Calu3 (cell line): ENCODE results near the gene PDE6A. TPM values are rescaled to one million over a fixed set of nuclear protein-coding genes. Genes with fewer than 3 reads are reported as not detected.
"Not testable (repeated sequence)": the region's sequence is repeated elsewhere in the genome, so short reads cannot be mapped to it uniquely, and the experiment has no call there.

Experiments used
- BruUV-seq: library from RNA; stranded (reverse); fragments of 400-500 nt; replicated peaks from 2 replicates; lab custom pipeline; 2021; lab: Mats Ljungman, UMichigan
- CTCF ChIA-PET: fragments of 300-600 bp; sonication (Branson Sonifier 250); formaldehyde crosslinking; loops from one replicate; lab custom pipeline; 2022; ENCODE audit warnings: antibody characterized with exemption; lab: Charles Lee
- DNase-seq: peaks from one replicate; pipeline ENCODE4 v3.0.0; 2022
- H3K27ac Mint-ChIP-seq: one replicate; pipeline ENCODE4 v1.8.0; 2022; ENCODE audit warnings: mixed read lengths; ENCODE audit not compliant: unreplicated experiment
- H3K27me3 Mint-ChIP-seq: one replicate; pipeline ENCODE4 v1.8.0; 2022; ENCODE audit warnings: mixed read lengths; ENCODE audit not compliant: unreplicated experiment
- H3K36me3 Mint-ChIP-seq: one replicate; pipeline ENCODE4 v1.8.0; 2022; ENCODE audit warnings: mild to moderate bottlenecking, moderate library complexity, mixed read lengths; ENCODE audit not compliant: insufficient read depth, unreplicated experiment
- H3K4me1 Mint-ChIP-seq: one replicate; pipeline ENCODE4 v1.8.0; 2022; ENCODE audit warnings: mild to moderate bottlenecking, low read depth, mixed read lengths; ENCODE audit not compliant: unreplicated experiment
- H3K4me3 Mint-ChIP-seq: one replicate; pipeline ENCODE4 v1.8.0; 2022; ENCODE audit warnings: mild to moderate bottlenecking, low read depth, moderate library complexity, mixed read lengths; ENCODE audit not compliant: unreplicated experiment
- H3K9me3 Mint-ChIP-seq: one replicate; pipeline ENCODE4 v1.8.0; 2022; ENCODE audit warnings: low read depth, mixed read lengths; ENCODE audit not compliant: unreplicated experiment
- CTCF ChIP-seq: fragments of 200-600 bp; IDR thresholded peaks from one replicate; pipeline ENCODE4 v1.8.0; 2022; ENCODE audit warnings: antibody characterized with exemption; ENCODE audit not compliant: unreplicated experiment
- intact Hi-C: fragments of 100-400 bp; cut with micrococcal nuclease; formaldehyde crosslinking; loops from one replicate; pipeline ENCODE4 v1.10.0; 2022; ENCODE audit not compliant: unreplicated experiment
- total RNA-seq: library from RNA; stranded (reverse); gene quantifications from 2 replicates; pipeline ENCODE4 v1.2.3, GENCODE V29; 2022

Gene PDE6A
- total RNA-seq, 1 experiment from 2014 or later, result not detected

- no peak overlapping the region for H3K4me3 Mint-ChIP-seq
- no peak for TF ChIP-seq CTCF
- no TSS peak for BruUV-seq
- peaks cover 5% of the 10 kb centered on the region for H3K9me3 Mint-ChIP-seq
- CTCF ChIA-PET, result interaction anchor here (0.5 to 0.9 kb wide), 2 partner anchors 11 to 127 kb away, joined by 3 read pairs; no protein-coding TSS in a partner anchor
- no peak for DNase-seq
- peaks cover 12% of the 10 kb centered on the region for H3K27me3 Mint-ChIP-seq
- no peak overlapping the region for H3K27ac Mint-ChIP-seq
- no peaks in the 10 kb centered on the region for H3K36me3 Mint-ChIP-seq
- no peaks in the 10 kb centered on the region for H3K4me1 Mint-ChIP-seq
- intact Hi-C loops, result no loop called here
These were observed 80.8 kb downstream of the PDE6A start for GRCh38 chr5:149863830-149864229.

GRCh38 chr5:149863176-149863575, 81.4 kb downstream of the PDE6A start:
- Mint-ChIP-seq H3K4me3 (no peak overlapping the region), H3K27me3 (peaks cover 12% of the 10 kb centered on the region), H3K36me3 (no peaks in the 10 kb centered on the region), H3K27ac (no peak overlapping the region), H3K4me1 (peaks cover under 1% of the 10 kb centered on the region), H3K9me3 (peaks cover 5% of the 10 kb centered on the region)
- no peak for TF ChIP-seq CTCF
- no TSS peak for BruUV-seq
- no peak for DNase-seq
- CTCF ChIA-PET, result interaction anchor here (0.5 to 0.9 kb wide), 2 partner anchors 10 to 127 kb away, joined by 3 read pairs; no protein-coding TSS in a partner anchor
- intact Hi-C loops, result no loop called here

GRCh38 chr5:149860801-149861322, 83.7 kb downstream of the PDE6A start:
- Mint-ChIP-seq H3K4me3 (no peak overlapping the region), H3K9me3 (peaks cover under 1% of the 10 kb centered on the region), H3K4me1 (peaks cover 16% of the 10 kb centered on the region), H3K36me3 (peaks cover 8% of the 10 kb centered on the region), H3K27me3 (no peaks in the 10 kb centered on the region), H3K27ac (no peak overlapping the region)
- TF ChIP-seq CTCF, result no peak
- no peak for DNase-seq
- CTCF ChIA-PET, result interaction anchor here (1.2 kb wide), 1 partner anchor 8 kb away, joined by 3 read pairs; no protein-coding TSS in a partner anchor
- no TSS peak for BruUV-seq
- intact Hi-C loops, result no loop called here

- no peak for DNase-seq
- peaks cover 8% of the 10 kb centered on the region for H3K36me3 Mint-ChIP-seq
- H3K27ac Mint-ChIP-seq, result no peak overlapping the region
- H3K9me3 Mint-ChIP-seq, result no peaks in the 10 kb centered on the region
- intact Hi-C loops, result no loop called here
- BruUV-seq, result no TSS peak
- CTCF ChIA-PET, result interaction anchor here (0.6 kb wide), 1 partner anchor 30 kb away, joined by 3 read pairs; no protein-coding TSS in a partner anchor
- no peak overlapping the region for H3K4me3 Mint-ChIP-seq
- peaks cover 16% of the 10 kb centered on the region for H3K4me1 Mint-ChIP-seq
- no peaks in the 10 kb centered on the region for H3K27me3 Mint-ChIP-seq
- no peak for TF ChIP-seq CTCF
These were observed 84.8 kb downstream of the PDE6A start for GRCh38 chr5:149859746-149860145.

GRCh38 chr5:149858481-149858880, 86.1 kb downstream of the PDE6A start:
- BruUV-seq, H3K36me3 Mint-ChIP-seq, H3K9me3 Mint-ChIP-seq, H3K27me3 Mint-ChIP-seq, intact Hi-C loops, H3K27ac Mint-ChIP-seq, DNase-seq, H3K4me3 Mint-ChIP-seq: not testable (repeated sequence)
- H3K4me1 Mint-ChIP-seq, result peaks cover 16% of the 10 kb centered on the region
- CTCF ChIA-PET, result interaction anchor here (0.6 kb wide), 1 partner anchor 792 kb away, joined by 3 read pairs; no protein-coding TSS in a partner anchor
